AG10803 (cell line): Measurements from ENCODE around the gene SIX5.

Source experiments
- DNase-seq: peaks from one replicate; pipeline ENCODE4 v3.0.0; 2010; ENCODE audit warnings: low read depth
- H3K4me3 ChIP-seq: 2 replicates; pipeline ENCODE4 v1.5.1; 2011; ENCODE audit warnings: mild to moderate bottlenecking, low read length, control low read depth
- TF ChIP-seq, protein P1 (sequence below): conservative IDR thresholded peaks from 2 replicates; pipeline ENCODE4 v1.5.1; 2011; ENCODE audit warnings: mild to moderate bottlenecking, low read length, control low read depth, inconsistent platforms

SIX5 gene

DNA sequence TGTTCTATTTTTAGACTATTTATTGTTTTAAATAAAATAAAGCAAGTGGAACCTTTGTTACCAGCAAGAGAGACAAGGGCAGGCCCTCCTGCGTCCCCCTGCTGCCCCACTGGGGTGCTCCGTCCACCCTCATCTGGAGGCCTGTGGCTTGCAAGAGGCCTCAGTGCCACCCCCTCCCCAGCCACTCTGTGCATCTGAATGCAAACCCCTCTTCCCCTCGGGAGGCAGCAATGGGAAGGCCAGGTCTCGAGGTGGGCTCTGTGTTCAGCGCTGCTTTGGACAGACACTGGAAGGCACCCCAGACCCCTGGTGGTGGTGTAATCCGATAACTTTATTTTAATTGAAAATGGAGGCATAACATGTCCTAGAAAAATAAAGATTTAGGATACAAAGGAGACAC is 4.6 kb downstream of the SIX5 start:
- no peak overlapping the region for H3K4me3 ChIP-seq
- no peak for DNase-seq
- TF ChIP-seq, protein P1, sequence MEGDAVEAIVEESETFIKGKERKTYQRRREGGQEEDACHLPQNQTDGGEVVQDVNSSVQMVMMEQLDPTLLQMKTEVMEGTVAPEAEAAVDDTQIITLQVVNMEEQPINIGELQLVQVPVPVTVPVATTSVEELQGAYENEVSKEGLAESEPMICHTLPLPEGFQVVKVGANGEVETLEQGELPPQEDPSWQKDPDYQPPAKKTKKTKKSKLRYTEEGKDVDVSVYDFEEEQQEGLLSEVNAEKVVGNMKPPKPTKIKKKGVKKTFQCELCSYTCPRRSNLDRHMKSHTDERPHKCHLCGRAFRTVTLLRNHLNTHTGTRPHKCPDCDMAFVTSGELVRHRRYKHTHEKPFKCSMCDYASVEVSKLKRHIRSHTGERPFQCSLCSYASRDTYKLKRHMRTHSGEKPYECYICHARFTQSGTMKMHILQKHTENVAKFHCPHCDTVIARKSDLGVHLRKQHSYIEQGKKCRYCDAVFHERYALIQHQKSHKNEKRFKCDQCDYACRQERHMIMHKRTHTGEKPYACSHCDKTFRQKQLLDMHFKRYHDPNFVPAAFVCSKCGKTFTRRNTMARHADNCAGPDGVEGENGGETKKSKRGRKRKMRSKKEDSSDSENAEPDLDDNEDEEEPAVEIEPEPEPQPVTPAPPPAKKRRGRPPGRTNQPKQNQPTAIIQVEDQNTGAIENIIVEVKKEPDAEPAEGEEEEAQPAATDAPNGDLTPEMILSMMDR, result no peak

DNA sequence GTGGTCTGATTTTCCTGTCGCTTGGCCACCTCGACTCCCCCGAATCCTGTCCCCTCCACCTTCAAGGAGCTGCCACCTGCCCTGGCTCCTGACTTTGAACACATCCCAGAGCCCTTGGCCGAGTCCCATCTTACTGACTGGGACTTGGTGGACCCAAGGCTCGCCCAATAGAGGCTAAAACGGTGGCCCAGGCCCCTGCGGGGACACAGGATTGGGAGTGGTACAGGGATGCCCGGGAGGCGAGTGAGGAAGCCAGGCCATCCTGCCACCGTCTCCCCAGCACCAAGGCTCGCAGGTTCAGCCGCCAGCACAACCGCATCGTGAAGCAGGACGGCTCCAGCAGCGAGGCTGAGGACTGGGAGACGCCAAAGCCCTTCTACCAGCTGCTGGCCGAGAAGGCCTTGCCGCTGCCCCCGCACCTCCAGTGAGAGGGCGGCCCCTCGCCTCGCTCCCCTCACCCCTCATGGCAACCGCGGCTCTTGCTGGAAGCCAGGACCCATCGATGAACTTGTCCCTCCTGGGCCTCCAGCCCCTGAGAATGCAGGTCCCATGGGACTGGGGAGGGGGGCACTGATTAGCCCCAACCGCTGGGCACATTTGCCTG is 5.3 kb downstream of the SIX5 start:
- TF ChIP-seq, protein P1, result no peak
- DNase-seq, result no peak

DNA sequence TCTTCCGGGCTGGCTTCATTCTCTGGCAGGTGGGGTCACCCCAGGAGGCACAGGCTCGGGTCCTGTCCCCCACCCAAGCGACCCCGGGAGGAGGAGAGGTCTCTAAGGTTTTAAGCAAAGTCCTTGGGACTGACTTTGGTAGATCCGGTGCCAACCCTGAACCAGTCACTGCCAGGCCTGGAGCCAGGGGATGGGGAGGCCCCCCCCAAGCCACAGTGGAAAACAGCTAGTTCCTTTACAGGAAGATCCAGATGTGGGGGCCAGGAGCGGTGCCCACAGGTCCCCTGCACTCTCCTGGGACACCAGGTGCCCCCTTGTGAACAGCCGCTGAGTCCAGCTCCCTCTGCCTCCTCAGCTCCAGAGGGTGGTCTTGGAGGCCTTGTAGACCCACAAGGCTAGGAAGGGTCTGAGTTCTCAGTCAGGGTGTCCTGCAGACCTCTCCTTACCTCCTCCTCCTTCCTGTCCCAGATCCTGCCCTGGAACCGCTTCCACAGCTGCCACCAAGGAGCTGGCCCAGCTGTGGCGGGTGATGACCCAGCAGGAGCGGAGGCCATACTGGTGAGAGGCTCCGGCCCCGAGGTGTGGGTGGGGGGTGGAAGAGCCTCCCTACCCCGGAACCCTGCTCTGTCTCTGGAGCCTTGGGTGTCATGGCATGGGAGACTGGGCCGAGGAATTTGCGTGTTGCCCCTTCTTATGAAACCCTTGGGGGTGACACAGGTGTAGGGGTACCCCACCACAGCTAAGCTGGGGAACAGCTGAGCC is 6.0 kb downstream of the SIX5 start:
- TF ChIP-seq, protein P1, result no peak
- H3K4me3 ChIP-seq, result no peak overlapping the region
- no peak for DNase-seq

More for the DNA sequence above, 5.3 kb downstream of the SIX5 start:
- H3K4me3 ChIP-seq, result no peak overlapping the region

DNA sequence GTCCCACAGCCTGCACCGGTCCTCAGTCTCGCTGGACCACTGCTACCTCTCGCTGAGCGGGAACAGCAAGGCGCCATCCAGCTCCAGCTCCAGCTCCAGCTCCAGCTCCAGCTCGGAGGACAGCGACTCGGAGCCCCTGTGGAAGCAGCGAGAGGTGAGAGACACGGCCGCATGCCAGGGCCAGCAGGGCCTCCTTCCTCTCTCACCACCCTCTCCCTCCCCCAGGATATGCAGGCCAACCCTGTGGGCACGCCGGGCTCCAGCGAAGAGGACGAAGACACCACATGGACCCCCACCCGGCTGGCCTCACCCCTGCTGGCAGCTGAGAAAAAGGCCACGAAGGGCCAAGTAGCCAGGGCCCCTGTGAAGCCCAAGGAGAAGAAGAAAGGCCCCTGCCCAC is 7.3 kb downstream of the SIX5 start:
- no peak overlapping the region for H3K4me3 ChIP-seq
- DNase-seq, result no peak
- TF ChIP-seq, protein P1, result no peak

DNA sequence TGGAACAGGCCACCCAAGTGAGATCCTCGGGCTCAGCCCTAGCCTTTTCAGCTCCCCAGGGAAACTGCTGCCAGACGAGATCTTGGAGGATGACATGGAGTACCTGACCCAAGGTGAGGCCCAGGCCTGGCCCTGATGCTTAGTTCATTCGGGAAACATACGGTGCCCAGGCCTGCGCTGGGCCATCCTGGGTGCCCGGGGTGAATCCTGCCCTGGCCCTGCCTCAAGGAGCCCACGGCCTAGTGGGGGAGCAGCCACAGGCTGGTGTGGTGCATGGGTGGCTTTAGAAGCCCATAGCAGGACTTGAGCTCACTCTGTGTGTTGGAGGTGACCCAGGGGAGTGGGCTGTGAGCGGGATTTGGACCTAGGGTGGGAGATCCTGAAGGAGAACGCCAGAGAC is 10.1 kb downstream of the SIX5 start:
- no peak overlapping the region for H3K4me3 ChIP-seq
- no peak for DNase-seq
- TF ChIP-seq, protein P1, result no peak

DNA sequence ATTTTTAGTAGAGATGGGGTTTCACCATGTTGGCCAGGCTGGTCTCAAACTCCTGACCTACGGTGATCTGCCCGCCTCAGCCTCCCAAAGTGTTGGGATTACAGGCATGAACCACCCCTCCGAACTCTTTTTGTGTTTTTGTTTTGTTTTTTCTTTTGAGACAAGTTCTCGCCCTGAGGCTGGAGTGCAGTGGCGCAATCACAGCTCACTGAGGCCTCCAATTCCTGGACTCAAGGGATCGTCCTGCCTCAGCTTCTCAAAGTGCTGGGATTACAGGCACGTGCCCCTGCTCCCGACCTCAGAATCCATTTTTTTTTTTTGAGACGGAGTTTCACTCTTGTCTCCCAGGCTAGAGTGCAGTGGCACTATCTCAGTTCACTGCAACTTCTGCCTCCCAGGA is 11.4 kb downstream of the SIX5 start:
- TF ChIP-seq, protein P1, result no peak
- no peak overlapping the region for H3K4me3 ChIP-seq
- DNase-seq, result no peak

DNA sequence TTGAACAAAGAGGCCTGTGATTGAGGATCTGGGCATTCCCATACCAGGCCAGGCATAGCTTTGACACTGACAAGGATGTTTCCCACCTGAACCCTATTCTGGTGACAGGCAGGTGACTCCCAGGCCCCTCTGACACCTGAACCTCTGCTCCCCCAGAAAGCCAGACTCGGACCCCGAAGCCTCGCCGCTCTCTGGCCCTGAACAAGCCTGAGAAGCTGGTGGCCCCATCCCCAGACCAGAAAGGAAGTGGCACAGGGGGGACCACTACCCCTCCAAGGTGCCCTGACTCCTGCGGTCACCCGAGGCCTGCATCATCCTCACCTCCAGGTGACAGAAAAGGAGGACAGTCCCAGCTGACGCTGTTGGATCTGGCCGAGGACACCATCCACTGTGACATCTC is 14.7 kb downstream of the SIX5 start:
- TF ChIP-seq, protein P1, result no peak
- no peak overlapping the region for H3K4me3 ChIP-seq
- DNase-seq, result no peak
